Esophagus squamous epithelium (tissue), 4 donors: Measurements from ENCODE around the gene CHST7.

ENCODE experiments used
- CTCF ChIP-seq, 6 experiments: fragments of 450-650 bp in 4 of 6; fragments of 200-600 bp in 2 of 6; sonication (generic) in 2 of 6; IDR thresholded peaks; one replicate each; pipeline ENCODE4 v1.5.1; 2016 to 2019; ENCODE audit warnings: antibody characterized with exemption in 6 of 6, mild to moderate bottlenecking in 4 of 6, moderate library complexity in 4 of 6
- POLR2A ChIP-seq, 4 donors: fragments of 450-650 bp; IDR thresholded peaks; one replicate each; pipeline ENCODE4 v1.6.1; 2017; ENCODE audit warnings: antibody characterized with exemption in 4 of 4, mild to moderate bottlenecking in 4 of 4, moderate library complexity in 3 of 4

GRCh38 chrX:46647251-46647650, 73.7 kb downstream of the CHST7 start:
- no peak for TF ChIP-seq CTCF (IDR thresholded peaks at IDR 0.05)
- TF ChIP-seq POLR2A (IDR thresholded peaks at IDR 0.05) = no peak
